Parietal lobe (tissue), 1 donor: ENCODE data around the gene C1orf94. TPM values are rescaled to one million over a fixed set of nuclear protein-coding genes. Genes with fewer than 3 reads are reported as not detected.

Experiments used
- total RNA-seq: library from RNA; depleted of rRNA; stranded (reverse); fragments of >200 nt; gene quantifications from one replicate; pipeline ENCODE4 v1.2.3, GENCODE V29; 2014

Gene C1orf94, protein sequence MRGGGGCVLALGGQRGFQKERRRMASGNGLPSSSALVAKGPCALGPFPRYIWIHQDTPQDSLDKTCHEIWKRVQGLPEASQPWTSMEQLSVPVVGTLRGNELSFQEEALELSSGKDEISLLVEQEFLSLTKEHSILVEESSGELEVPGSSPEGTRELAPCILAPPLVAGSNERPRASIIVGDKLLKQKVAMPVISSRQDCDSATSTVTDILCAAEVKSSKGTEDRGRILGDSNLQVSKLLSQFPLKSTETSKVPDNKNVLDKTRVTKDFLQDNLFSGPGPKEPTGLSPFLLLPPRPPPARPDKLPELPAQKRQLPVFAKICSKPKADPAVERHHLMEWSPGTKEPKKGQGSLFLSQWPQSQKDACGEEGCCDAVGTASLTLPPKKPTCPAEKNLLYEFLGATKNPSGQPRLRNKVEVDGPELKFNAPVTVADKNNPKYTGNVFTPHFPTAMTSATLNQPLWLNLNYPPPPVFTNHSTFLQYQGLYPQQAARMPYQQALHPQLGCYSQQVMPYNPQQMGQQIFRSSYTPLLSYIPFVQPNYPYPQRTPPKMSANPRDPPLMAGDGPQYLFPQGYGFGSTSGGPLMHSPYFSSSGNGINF
- 1.3 TPM for total RNA-seq

DNA sequence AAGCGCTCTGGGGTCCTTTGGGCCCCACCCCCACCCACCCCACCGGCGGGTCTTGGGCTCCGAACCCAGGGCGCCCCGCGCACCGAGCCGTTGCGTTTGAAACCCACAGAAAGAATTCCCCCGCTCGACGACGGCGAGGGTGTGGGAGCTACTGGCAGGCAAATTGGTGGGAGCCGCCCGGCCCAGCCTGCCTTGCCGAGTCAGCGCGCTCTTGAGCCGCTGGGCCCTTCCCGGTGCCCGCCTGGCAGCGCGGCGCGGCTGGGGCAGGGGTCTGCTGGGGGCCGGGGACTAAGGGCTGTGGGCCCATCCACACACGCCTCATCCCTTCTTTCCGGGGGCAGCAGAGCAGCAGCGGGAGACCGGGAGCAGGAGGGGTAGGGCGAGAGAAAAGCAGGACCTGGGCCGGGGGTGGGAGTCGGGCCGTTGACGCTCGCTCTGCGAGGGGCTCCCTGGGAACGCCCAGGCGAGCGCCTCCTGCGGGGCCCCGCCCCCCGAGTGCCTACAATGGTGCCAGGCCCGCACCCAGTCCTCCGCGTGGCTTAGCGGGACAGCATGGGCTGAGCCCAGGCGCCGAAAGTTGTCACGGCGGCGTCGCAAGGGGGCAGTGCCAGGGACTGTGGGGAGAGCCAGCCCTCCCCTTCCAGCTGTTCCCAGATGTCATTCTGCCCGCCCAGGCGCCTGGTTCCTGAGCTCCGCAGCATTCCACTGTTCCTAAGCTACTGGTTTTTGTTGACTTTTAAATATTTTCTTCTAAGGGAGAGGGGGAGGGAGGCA, at the start of gene C1orf94:
Gene C1orf94 (plus strand): TSS at position 78 of the 774 bp plus-strand sequence. CDS start 883 bp downstream, outside the sequence.

DNA sequence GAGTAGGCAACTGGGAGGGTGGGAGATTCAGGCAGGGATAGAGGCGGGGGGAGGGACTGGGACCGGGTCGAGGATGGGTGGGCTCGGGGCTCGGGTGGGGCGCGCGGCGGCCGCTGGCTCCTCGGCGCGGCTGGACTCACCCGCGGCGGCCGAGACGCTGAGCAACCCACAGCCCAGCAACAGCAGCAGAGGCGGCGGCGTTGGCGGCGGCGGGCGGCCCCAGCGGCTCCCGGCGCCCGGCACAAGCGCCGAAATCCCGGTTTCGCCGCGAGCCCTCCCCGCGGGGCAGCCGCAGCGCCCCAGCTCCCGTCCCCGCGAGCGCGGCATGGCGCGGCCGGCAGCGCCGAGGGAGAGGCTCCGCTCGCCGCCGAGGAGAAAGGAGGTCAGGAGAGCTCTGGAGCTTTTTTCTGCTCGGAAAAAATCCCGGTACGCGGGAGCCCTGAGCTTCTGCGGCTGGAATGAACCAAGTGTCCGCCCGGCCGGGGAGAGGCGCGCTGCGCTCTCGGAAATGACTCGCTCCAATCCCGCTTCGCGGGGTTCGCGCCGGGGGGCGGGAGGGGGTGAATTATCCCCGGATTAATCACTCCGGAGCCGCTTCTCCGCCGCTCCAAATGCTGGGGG, 11.8 kb upstream of the C1orf94 start, which contains the start of gene CSMD2:
Gene CSMD2 (minus strand): TSS at position 460 of the 621 bp plus-strand sequence. CDS start 133 bp downstream, at position 327.

Other genes starting within 250 kb of the C1orf94 start
- 145 TPM for gene CSMD2, start 11.7 kb upstream of the C1orf94 start, total RNA-seq